HG02798 (cell line): ENCODE results near the gene PTH.

Source experiments
- ATAC-seq: cut with Tn5 transposase; IDR thresholded peaks from one replicate; pipeline ENCODE4 v1.9.1; 2021; ENCODE audit warnings: mild to moderate bottlenecking; ENCODE audit not compliant: unreplicated experiment, poor library complexity

Gene PTH

GRCh38 chr11:13495929-13496328 is at the start of gene PTH:
Gene PTH (minus strand): TSS chr11:13495997. CDS start chr11:13492855, 3,142 bp downstream.
- no peak for ATAC-seq

DNA sequence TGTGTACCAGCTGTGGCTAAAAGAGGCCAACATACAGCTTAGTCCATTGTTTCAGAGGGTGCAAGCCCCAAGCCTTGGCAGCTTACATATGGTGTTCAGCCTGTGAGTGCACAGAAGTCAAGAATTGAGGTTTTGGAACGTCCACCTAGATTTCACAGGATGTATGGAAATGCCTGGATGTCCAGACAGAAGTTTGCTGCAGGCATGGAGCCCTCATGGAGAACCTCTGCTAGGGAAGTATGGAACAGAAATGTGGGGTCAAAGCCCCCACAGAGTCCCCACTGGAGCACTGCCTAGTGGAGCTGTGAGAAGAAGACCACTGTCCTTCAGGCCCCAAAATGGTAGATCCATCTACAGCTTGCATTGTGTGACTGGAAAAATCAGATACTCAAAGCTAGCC is 42.2 kb upstream of the PTH start:
- no peak for ATAC-seq

GRCh38 chr11:13535819-13536218 is 40.0 kb upstream of the PTH start:
- no peak for ATAC-seq

DNA sequence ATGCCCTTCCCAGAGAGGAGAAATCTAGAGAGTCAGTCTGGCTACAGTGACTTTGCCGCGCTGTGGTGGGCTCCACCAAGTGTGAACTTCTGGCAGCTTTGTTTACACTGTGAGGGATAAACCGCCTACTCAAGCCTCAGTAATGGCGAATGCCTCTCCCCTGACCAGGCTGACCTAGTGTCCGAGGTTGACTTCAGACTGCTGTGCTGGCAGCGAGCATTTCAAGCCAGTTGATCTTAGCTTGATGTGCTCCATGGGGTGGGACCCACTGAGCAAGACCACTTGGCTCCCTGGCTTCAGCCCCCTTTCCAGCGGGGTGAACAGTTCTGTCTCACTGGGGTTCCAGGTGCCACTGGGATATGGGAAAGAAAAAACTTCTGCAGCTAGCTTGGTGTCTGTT is 38.6 kb upstream of the PTH start:
- no peak for ATAC-seq

DNA sequence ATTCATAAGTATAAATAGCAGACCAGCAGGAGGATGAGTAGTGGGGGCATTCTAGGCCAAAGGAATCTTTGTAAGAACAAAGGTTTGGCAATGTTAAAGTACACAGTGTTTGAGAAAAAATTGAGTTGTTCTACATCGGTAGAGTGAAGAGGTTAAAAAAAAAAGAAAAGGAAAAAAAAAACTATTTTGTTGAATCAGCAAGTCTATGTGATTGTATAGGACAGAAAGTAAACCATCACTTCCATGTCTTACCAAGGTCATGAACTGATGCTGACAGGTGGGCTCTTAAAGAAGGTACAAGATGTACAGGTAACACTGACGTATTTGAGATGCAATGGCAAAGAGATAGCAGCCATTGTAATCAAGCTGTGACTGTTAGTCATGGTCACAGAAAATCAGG is 29.5 kb upstream of the PTH start:
- no peak for ATAC-seq

DNA sequence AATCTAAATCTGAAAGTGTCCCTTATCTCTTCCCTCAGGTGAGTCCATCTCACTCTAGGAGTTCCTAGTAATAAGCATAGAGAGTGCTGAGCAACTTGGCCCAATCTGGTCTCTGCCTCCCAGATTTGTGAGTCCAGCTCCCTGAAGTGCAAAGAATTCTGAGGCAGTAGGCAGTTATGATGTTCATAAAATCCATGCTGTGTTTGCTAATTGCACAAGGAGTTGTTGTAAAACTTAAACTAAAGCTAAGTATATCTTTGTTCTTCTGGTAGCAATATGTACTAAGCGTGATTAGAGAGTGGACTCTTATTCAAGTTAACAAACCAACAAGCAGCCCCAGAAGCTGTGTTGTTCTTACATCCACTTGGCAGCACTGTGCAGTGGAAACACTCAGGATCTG is 7.6 kb upstream of the PTH start:
- ATAC-seq: no peak

- no peak for ATAC-seq
Measured at GRCh38 chr11:13502492-13502891, 6.7 kb upstream of the PTH start.

- no peak for ATAC-seq
Measured at GRCh38 chr11:13494051-13494450, 1.7 kb downstream of the PTH start.

DNA sequence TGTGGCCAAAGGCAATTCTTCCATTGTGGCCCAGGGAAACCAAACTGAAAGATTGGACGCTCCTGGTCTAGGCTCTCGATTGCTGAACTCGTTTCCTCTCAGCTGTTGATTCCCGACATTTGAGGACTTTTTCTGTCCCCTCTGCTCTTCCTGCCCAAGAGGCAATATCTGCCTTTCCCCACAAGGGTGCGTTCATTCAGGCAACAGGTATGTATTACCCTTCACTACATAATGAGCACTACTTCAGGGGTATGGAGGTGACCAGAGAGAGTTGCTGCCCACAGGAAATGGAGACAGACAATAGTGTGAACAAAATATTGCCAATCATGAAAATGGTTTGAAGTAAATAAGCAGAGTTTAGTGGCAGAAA is 8.2 kb downstream of the PTH start:
- peak; percentile 57 for ATAC-seq

DNA sequence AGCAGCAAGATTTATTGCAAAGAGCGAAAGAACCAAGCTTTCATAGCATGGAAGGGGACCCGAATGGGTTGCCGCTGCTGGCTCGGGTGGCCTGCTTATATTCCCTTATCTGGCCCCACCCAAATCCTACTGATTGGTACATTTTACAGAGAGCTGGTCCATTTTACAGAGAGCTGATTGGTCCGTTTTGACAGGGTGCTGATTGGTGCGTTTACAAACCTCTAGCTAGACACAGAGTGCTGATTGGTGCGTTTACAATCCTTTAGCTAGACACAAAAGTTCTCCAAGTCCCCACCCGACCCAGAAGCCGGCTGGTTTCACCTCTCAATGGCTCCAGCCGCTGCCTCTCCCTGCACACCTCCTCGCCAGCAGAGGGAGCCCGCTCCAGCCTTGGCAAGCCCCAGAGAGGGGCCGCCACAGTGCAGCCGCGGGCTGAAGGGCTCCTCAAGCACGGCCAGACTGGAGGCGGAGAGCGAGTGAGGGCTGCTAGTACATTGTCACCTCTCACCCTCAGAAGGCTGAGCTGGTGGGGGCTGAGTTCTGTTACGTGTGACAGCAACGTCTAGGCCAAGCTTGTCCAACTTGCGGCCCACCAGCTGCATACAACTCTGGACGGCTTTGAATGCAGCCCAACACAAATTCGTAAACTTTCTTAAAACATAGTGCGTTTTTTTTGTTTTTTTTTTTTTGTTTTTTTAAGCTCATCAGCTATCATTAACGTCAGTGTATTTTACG is 8.7 kb downstream of the PTH start:
- ATAC-seq: peak; percentile 74

DNA sequence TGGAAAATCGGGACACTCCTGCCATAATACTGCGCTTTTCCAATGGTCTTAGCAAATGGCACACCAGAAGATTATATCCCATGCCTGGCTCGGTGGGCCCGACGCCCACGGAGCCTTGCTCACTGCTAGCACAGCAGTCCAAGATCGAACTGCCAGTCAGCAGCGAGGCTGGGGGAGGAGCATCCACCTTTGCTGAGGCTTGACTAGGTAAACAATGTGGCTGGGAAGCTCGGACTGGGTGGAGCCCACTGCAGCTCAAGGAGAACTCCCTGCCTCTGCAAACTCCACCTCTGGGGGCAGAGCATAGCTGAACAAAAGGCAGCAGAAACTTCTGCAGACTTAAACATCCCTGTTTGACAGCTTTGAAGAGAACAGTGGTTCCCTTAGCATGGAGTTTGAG is 15.6 kb downstream of the PTH start:
- ATAC-seq: no peak

DNA sequence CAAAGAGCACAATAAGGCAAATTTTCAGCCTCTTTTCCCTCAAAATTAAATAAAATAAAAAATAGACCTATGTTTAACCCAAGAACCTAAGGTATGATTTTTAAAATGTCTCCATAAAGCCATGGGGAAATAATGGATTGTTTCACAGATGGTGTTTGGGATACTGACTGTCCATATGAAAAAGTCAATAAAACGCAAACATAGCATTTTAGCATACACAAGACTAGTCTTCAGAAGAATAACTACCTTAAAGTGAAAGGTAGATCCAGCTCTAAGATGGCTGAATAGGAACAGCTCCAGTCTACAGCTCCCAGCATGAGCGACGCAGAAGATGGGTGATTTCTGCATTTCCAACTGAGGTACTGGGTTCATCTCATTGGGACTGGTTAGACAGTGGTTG is 16.1 kb downstream of the PTH start:
- ATAC-seq: no peak

GRCh38 chr11:13475091-13475490 is 20.7 kb downstream of the PTH start:
- ATAC-seq: no peak

DNA sequence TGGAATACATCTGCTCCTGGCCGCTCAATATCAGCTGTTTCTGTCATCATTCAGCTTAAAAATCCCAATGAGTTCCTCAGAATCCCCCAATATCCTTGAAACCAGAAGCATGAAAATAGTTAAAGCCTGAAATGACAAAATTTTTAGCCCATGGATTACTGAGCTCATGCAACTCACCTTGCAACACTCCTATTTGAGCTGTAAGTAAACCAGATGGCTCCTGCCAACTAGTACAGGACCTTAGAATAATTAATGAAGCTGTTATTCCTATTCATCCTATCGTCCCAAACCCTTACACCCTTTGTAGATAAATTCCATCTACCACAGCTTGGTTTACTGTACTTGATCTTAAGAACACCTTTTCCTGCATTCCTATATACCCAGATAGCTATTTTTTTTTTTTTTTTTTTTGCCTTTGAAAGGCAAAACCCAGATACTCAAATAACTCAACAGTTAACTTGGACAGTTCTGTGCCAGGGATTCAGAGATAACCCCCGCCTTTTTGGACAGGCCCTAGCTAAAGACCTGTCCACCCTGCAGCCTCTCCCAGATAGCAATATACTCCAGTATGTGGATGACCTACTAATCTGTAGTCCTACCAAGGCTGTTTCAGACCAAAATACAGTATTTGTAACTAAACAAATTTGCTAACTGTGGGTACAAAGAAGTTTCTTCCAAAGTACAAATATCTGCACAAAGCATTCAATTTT is 22.6 kb downstream of the PTH start:
- ATAC-seq: no peak

DNA sequence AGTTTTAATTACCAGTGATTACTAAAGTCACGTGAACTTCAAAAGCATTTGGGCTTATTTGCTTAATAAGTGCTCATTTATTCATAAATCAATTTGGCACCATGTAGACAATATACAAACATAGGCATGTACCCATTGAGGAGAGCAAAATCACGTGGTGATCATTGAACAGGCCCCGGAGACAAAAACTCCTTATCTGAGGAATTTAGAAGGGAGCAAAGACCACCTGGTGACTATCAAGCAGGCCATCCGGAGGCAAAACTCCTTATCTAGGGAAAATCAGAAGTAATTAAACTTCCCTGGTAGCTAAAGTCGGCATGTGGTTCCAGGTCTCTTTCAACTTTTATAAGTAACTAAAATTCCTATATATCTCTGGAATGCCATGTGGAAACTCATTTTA is 27.0 kb downstream of the PTH start:
- no peak for ATAC-seq

GRCh38 chr11:13465909-13466371 is 29.9 kb downstream of the PTH start:
- ATAC-seq: no peak

DNA sequence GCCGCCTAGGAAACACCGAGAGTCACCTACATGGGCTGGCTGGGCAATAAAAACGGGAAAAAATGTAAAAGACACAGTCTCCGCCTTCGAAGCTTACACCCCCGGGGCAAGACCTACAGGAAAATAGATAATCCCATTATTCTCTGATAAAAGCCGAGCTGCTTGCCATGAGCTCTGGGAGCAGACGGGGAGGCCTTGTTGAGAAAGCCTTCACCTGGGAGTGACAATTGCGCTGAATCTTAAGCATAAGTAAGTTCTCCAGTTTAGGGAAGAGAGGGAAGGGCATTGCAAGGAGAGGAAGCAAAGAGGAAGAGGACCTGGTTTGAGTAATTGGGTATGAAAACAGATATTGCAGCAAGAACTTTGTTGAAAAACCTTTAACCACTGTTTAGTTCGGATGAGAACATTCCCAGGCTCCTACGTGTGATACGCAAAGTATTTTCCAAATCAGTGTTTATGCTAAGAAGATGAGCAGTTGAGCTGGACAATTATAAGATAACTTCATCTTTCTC is 32.0 kb downstream of the PTH start:
- no peak for ATAC-seq

DNA sequence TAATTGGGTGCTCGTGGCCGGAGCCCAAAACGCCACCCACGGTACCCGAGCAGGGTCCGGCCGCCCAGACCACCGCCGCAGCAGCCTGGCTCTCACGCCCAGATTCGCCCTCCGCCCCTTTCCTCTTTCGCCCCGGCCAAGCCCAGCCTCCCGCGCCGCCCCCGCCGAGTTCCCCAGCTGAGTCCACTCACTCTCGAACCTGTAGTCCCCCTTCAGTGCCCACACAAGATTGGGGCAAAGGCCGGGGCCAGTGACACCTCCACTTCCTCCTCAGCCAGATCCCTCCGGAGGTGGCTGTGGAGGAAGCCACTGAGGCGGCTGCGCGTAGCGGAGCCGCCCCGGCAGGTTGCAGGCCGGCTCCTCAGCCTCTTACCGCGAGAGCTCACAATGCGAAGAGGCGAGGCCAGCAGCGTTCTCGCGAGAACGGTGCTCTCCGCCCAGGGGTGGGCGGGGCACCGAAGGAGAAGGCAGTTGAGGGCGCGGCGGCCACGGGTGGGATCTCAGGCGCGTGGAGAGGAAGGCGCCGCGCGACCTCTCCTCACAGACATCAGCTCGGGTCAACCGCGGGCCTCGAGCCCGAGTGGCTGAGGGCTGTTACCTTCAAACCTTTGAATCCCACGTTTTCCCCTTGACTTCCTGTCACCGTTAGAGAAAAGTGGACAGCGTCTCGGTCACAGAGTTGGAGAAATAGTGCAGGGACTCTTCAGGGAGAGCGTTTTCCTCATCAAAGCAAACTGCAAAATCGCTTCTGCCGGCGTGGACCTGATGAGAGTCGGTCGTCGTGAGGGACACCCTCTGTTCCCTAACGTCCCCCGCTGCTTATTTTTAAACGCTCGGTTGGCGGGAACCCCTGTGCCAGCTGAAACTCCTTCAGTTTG is 32.7 kb downstream of the PTH start, which contains the start of gene BTBD10:
Gene BTBD10, minus strand, starts transcription at position 322 of the 878 bp plus-strand sequence. CDS start 18,098 bp downstream, outside the sequence.
- peak; percentile 99 for ATAC-seq

- peak; percentile 41 for ATAC-seq
Measured at GRCh38 chr11:13462311-13462900, 33.4 kb downstream of the PTH start.

GRCh38 chr11:13461291-13461690 is 34.5 kb downstream of the PTH start:
- ATAC-seq: no peak
